Stimulated activated CD4-positive, alpha-beta T cell treated with anti-CD3 and anti-CD28 coated beads, Interleukin-1b, Interleukin-23, amount 100 ng/mL, for 4 hours (primary cell): ENCODE data around the gene SUPT6H.
A peak's percentile ranks its signal among the peaks of the same experiment; 100 is the strongest.
"Not testable (repeated sequence)": the region's sequence is repeated elsewhere in the genome, so short reads cannot be mapped to it uniquely, and the experiment has no call there.

ENCODE experiments used
- DNase-seq, 2 donors: peaks; one replicate each; pipeline ENCODE4 v3.0.0-alpha.2; 2020; ENCODE audit warnings: low read depth in 2 of 2

Gene SUPT6H

GRCh38 chr17:28719021-28719433 is 57.0 kb downstream of the SUPT6H start:
- no peak for DNase-seq

- DNase-seq, result no peak
Observed at GRCh38 chr17:28720247-28720996, 58.4 kb downstream of the SUPT6H start.

DNA sequence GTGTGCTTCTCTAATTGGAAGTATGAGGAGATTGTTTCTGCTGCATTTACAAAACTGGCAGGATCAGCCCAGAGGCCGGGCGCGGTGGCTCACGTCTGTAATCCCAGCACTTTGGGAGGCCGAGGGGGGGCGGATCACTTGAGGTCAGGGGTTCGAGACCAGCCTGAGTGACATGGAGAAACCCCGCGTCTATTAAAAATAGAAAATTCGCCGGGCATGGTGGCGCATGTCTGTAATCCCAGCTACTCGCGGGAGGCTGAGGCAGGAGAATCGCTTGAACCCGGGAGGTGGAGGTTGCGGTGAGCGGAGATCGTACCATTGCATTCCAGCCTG is 59.0 kb downstream of the SUPT6H start:
- DNase-seq, result not testable (repeated sequence)

GRCh38 chr17:28722417-28723158 is 60.6 kb downstream of the SUPT6H start:
- no peak for DNase-seq

DNA sequence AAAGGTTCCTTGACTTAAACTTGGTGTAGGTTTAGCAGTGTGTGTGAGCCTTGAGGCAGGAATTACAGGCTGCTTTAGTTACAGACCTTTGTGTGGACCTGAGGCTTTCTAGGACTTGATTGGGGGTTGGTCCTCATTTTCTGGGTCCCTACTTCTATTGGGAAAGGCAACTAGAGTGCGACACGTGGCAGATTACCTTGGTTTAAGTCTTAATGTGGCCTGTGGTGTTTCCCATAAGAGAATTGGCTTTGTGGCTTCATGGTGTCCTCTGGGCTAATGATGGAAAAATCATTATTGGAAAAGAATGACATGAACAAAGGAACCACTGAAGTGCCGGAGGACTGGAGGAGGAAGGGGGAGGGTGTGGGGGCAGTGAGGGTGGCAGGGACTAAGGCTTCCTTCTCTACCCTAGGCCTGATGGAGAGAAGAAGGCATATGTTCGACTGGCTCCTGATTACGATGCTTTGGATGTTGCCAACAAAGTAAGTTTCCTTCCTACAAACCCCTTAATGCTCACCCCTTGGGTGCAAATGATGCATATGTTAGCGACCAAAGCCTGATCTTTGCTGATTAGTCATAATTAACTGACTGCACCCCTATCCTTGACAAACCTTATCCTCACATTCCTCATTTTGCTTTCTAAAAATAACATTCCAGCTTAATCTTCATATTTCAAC is 61.3 kb downstream of the SUPT6H start:
- no peak for DNase-seq

DNA sequence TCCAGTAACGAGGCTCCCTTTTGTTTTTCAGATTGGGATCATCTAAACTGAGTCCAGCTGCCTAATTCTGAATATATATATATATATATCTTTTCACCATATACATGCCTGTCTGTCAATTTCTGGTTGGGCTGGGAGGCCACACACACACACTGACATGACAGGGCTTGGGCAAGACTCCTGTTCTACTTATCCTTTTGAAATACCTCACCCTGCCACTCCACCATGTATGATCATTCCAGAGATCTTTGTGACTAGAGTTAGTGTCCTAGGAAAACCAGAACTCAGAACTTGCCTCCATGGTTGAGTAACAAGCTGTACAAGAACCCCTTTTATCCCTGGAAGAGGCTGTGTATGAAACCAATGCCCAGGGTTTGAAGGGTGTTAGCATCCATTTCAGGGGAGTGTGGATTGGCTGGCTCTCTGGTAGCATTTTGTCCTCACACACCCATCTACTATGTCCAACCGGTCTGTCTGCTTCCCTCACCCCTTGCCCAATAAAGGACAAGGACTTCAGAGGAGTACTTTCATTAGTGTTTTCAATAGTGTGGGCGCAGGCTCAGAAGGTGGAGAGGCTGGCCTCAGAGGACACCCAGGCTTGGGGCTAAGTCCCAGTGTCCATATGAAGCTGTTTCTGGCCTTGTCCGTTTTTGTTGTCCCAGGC is 62.0 kb downstream of the SUPT6H start:
- not testable (repeated sequence) for DNase-seq

- DNase-seq, result no peak
Observed at GRCh38 chr17:28724500-28725165, 62.6 kb downstream of the SUPT6H start.

GRCh38 chr17:28725166-28725659 is 63.2 kb downstream of the SUPT6H start:
- no peak for DNase-seq

DNA sequence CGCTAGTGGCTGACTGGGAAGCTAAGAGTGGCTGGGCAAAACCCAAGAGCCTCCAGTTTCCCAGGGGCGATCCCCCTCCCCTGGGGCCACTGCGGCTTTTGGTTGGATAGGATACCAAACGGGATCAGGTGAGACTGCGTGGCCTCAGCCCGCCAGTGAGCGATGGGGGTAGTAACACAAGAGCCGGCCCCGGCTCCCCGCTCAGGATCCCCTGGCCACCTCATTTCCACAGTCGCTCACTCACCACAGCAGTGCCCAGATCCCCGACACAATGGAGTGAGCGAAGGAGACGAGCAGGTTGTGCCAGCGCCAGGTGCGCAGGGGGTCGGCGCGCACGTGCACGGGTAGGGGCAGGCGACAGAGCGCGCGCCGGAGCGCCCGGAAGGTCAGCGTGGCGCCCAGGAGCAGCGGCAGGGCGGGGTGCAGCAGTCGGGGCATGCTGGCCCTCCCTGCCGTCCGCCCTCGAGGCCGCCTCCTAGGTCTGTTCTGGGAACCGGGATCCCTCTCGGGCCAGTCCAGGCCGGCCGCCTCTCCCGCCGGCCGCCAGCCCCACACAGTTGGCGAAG is 63.7 kb downstream of the SUPT6H start:
- no peak for DNase-seq

DNA sequence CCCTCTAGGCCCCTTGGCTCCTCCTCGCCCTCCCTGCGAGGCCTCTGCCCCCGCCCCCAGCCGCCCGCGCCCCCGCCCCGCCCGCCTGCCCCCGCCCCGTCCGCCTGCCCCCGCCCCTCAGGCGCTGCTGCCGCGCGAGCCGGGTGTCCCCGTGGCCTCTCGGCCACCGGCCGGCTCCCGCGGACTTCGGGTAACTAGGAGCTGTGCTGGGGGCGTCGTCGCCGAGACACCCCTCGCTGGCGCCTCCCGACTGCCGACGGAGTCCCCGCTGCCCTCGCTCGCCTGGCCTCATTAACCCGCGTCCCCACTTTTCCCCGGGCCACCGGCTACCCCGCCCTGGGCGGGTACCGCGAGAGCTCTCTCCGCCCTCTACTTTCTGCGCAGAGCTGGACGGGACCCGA is 64.2 kb downstream of the SUPT6H start, which contains the start of gene TLCD1:
TLCD1 (minus strand) TSS at position 8 of the 401 bp plus-strand sequence. CDS start 136 bp downstream, outside the sequence.
- peak; percentile 47 to 71 for DNase-seq

DNA sequence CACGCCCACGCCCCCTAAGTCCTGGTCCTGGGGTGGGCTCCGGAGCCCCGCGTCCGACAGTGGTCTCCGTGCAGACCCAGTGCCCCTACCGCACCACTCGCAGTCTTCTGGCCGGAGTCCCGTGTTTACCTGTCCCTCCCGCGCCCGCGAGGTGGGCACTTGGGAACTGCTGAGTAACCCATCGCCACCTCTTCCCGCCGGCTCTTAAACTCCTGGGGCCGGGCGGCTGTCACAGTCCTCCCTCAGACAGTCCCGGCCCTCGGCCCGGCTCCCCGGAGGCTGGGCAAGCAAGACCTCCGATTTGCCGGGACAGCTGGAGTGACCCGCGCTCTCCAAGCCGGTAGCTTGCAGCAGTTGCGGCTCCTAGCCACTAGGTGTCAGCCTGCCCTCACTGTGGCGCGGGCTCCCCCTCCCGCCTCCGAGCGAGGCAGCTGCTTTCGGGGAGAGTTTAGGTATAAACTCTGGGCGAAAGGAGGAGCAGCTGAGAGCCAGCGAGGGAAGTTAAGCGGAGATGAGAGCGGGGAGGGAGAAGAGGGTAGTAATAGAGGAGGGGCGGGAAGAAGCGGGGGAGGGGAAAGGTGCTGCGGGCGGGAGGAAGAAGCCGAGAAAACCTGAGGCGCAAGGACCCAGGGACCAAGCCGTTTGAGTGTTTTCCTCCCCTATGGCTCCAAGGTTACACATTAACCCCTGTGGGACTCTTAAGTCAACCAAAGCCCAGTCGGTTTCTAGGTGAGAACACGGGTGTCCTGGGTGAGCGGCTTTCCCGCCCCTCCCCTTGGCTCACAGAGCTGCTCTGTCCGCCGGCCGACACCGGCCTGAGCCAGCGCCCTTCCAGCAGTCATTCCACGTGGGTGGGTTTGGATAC is 64.9 kb downstream of the SUPT6H start:
- DNase-seq, result peak; percentile 88 to 89

GRCh38 chr17:28728364-28729200 is 66.6 kb downstream of the SUPT6H start, which contains the start of gene NEK8:
NEK8 (plus strand) TSS chr17:28728788; CDS start chr17:28728814, 26 bp downstream.
- peak; percentile 97 to 98 for DNase-seq

- no peak for DNase-seq
Observed at GRCh38 chr17:28729950-28730330, 67.9 kb downstream of the SUPT6H start.

DNA sequence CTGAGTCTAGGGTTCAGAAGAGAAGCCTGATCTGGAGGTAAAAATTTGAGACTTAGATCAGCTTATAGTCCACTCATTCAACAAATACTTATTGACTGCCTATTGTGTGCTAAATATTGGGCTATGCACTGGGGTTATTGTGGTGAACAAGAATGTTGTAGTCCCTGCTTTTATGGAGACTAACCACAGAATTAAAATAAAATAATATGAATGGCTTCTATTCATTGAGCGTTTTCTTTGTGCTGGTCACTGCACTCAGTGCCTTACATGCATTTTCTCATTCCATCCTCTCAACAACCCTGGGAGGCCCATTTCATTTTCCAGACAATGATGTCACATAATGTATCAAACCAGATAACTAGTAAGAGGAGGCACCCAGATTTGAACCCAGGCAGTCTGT is 71.3 kb downstream of the SUPT6H start:
- no peak for DNase-seq

GRCh38 chr17:28734712-28735241 is 72.8 kb downstream of the SUPT6H start:
- DNase-seq, result no peak

- no peak for DNase-seq
Observed at GRCh38 chr17:28735242-28735722, 73.3 kb downstream of the SUPT6H start.

GRCh38 chr17:28735913-28736769 is 74.1 kb downstream of the SUPT6H start:
- DNase-seq, result not testable (repeated sequence)

- no peak for DNase-seq
Observed at GRCh38 chr17:28737316-28737715, 75.3 kb downstream of the SUPT6H start.
